HG02981 (cell line): ENCODE measurements around the gene UBA5.

Source experiments
- ATAC-seq: cut with Tn5 transposase; IDR thresholded peaks from one replicate; pipeline ENCODE4 v1.9.1; 2021; ENCODE audit warnings: mild to moderate bottlenecking, moderate library complexity; ENCODE audit not compliant: unreplicated experiment

Gene UBA5

DNA sequence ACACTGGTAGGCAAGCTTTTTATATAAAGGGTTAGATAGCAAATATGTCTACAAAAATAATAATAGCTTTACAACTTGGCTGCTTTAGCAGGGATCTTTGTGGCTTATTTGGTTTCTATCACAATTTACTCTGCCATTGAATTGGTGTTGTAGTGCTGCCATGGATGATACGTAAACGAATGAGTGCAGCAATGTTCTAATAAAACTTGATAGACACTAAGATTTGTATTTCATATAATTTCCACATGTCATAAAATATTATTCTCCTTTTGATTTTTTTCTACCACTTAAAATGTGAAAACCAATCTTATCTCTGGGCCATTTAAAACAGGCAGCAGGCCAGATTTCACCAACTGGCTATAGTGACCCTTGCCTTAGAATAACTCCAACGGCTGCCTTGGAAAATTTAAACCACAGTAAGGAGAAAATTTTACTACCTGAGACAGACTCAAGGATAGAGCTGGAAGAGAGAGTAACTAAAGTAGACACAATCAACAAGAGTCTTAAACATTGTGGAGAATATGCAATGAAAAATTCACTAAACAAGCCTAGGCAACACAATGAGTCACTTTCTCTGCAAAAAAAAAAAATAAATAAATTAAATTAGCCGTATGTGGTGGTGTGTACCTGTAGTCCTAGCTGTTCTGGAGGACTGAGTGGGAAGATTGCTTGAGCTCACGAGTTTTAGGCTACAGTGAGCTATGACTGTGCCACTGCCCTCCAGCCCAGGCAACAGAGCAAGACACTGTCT, 54.0 kb downstream of the UBA5 start:
- no peak for ATAC-seq

- ATAC-seq = no peak
Observed at GRCh38 chr3:132716372-132716771, 56.2 kb downstream of the UBA5 start.

DNA sequence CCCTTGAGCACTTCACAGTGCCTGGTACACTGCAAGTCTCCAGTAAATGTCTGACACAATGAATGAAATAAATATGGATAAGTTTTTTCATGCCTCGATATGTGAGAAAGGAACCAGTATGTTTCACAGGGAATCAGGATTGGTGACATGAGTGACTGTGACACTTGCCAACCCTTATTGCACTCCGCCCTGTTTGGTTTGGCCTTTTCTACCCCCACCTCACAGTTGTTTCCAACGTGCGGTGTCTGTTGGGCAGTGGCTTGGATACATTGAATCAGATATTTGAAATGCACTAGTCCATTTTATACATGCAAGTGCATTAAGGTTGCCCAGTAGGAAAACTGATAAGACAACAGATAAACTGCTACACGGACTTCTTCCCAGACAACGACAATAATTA, 60.1 kb downstream of the UBA5 start:
- ATAC-seq = no peak

GRCh38 chr3:132721479-132722164, 61.5 kb downstream of the UBA5 start:
- peak; percentile 25 for ATAC-seq

DNA sequence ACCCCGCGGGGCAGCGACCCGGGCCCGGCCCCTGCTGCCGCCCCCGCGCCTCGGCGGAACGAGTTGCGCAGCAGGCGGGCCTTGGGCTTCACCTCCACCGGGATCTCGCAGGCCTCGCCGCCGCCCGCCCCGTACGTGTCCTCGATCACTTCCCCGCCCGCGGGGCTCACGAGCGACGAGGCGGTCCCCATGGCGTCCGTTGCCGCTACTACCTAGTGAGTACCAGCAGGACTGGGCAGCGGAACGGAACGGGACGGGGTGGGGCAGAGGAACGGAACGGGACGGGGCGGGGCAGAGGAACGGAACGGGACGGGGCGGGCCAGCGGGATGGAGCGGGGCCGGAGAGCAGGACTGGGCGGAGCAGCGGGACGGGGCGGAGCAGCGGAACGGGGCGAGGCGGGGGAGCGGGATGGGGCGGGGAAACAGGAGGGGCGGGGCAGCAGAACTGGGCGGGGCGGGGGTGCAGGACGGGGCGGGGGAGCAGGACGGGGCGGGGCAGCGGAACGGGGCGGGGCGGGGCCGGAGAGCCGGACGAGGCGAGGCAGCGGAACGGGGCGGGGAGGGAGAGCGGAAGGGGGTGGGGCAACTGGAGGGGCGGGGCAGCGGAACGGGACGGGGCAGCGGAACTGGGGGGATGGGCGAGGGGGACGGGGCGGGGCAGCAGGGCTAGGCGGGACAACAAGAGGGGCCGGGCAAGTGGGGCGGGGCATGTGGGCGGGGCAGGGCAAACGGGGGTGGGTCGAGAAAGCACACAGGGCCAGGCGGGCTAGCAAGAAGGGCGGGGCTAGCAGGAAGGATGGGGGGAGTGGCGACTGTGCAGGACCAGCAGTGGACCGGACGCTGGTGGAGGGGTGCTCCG, 62.3 kb downstream of the UBA5 start, which contains the start of gene NPHP3:
NPHP3 (minus strand) TSS at position 245 of the 859 bp plus-strand sequence; CDS start at position 191, 54 bp downstream.
- ATAC-seq = peak; percentile 73

DNA sequence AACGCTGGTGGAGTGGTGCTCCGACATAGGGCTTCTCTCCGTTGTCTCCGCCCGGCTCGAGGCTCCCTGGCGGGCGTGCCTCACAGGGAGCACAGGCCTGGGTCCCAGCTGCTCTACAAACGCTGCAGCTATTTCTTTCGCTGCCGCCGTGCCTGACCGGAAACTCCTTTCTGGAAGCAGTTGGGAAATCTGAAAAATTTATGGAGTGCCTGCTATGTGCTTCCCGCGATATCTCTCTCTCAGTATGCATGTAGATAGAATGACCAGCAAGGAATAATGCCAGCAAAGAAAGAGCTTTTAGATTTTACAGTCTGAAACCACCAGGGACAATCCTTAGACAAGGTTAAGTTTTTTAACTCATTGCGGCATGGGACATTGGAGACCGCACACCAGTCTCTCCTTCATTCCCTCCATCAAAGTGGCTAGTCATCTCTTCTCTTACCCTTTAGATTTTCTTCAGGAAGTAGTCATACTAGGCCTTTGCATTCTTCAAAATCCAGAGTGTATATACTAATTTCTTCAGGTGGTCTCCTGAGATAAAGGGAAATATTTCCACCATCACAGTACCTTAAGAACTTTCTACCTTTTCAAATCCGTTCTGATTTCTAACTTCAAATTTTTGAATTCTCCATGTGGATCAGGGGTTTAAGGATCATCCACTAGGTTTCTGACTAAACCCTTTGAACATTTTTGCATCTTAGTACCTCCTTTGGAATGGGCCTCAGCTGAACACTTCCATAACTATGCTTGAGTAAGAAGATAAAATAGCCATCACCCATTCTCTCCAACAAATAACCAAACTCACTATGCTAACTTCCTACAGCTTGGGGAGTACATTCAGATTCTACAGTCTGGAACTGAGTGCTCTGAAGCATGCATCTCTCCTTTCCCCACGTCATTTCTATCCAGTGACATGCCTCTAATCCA, 63.2 kb downstream of the UBA5 start:
- ATAC-seq = no peak

- ATAC-seq = no peak
Observed at GRCh38 chr3:132726341-132726823, 66.3 kb downstream of the UBA5 start.
